ENCODE measurements around the gene DDO.
"Not testable (repeated sequence)": the region's sequence is repeated elsewhere in the genome, so short reads cannot be mapped to it uniquely, and the experiment has no call there.

The DDO gene

GRCh38 chr6:110369066-110369465 is 46.3 kb downstream of the DDO start:
- DNase-seq (ENCODE audit: low read depth in 3 of 3, low spot score in 1 of 3): no peak

- no peak for DNase-seq (ENCODE audit: low read depth in 3 of 3, low spot score in 1 of 3)
Observed at GRCh38 chr6:110368284-110368683, 47.1 kb downstream of the DDO start.

GRCh38 chr6:110367825-110368224 is 47.5 kb downstream of the DDO start:
- DNase-seq (ENCODE audit: low read depth in 3 of 3, low spot score in 1 of 3): no peak

GRCh38 chr6:110366975-110367374 is 48.4 kb downstream of the DDO start:
- no peak for DNase-seq (ENCODE audit: low read depth in 3 of 3, low spot score in 1 of 3)

- no peak for DNase-seq (ENCODE audit: low read depth in 3 of 3, low spot score in 1 of 3)
Observed at GRCh38 chr6:110366256-110366655, 49.1 kb downstream of the DDO start.

- DNase-seq (ENCODE audit: low read depth in 3 of 3, low spot score in 1 of 3): no peak
Observed at GRCh38 chr6:110364364-110365105, 50.8 kb downstream of the DDO start.

- DNase-seq (ENCODE audit: low read depth in 3 of 3, low spot score in 1 of 3): no peak
Observed at GRCh38 chr6:110363748-110364147, 51.6 kb downstream of the DDO start.

GRCh38 chr6:110360676-110361075 is 54.7 kb downstream of the DDO start:
- DNase-seq (ENCODE audit: low read depth in 3 of 3, low spot score in 1 of 3): no peak

- no peak for DNase-seq (ENCODE audit: low read depth in 3 of 3, low spot score in 1 of 3)
Observed at GRCh38 chr6:110359556-110359955, 55.8 kb downstream of the DDO start.

GRCh38 chr6:110358553-110359160 is 56.7 kb downstream of the DDO start:
- no peak for DNase-seq (ENCODE audit: low read depth in 3 of 3, low spot score in 1 of 3)

- no peak for DNase-seq (ENCODE audit: low read depth in 3 of 3, low spot score in 1 of 3)
Observed at GRCh38 chr6:110357664-110358552, 57.5 kb downstream of the DDO start, which contains the start of gene METTL24. Gene METTL24, minus strand, starts transcription at chr6:110358349. Its CDS starts 77 bp downstream, at chr6:110358272.

- no peak for DNase-seq (ENCODE audit: low read depth in 3 of 3, low spot score in 1 of 3)
Observed at GRCh38 chr6:110357298-110357663, 58.1 kb downstream of the DDO start.

- DNase-seq (ENCODE audit: low read depth in 3 of 3, low spot score in 1 of 3): no peak
Observed at GRCh38 chr6:110356778-110357177, 58.6 kb downstream of the DDO start.

GRCh38 chr6:110355727-110356126 is 59.6 kb downstream of the DDO start:
- no peak for DNase-seq (ENCODE audit: low read depth in 3 of 3, low spot score in 1 of 3)

GRCh38 chr6:110355022-110355421 is 60.4 kb downstream of the DDO start:
- no peak for DNase-seq (ENCODE audit: low read depth in 3 of 3, low spot score in 1 of 3)

GRCh38 chr6:110354153-110354552 is 61.2 kb downstream of the DDO start:
- DNase-seq (ENCODE audit: low read depth in 3 of 3, low spot score in 1 of 3): no peak

- DNase-seq (ENCODE audit: low read depth in 3 of 3, low spot score in 1 of 3): no peak
Observed at GRCh38 chr6:110353457-110354001, 61.8 kb downstream of the DDO start.

- DNase-seq (ENCODE audit: low read depth in 3 of 3, low spot score in 1 of 3): no peak
Observed at GRCh38 chr6:110352563-110353262, 62.7 kb downstream of the DDO start.

GRCh38 chr6:110351986-110352385 is 63.4 kb downstream of the DDO start:
- DNase-seq (ENCODE audit: low read depth in 3 of 3, low spot score in 1 of 3): no peak

GRCh38 chr6:110351546-110351945 is 63.8 kb downstream of the DDO start:
- DNase-seq (ENCODE audit: low read depth in 3 of 3, low spot score in 1 of 3): no peak

- not testable (repeated sequence) for DNase-seq (ENCODE audit: low read depth in 3 of 3, low spot score in 1 of 3)
Observed at GRCh38 chr6:110350593-110350992, 64.8 kb downstream of the DDO start.

Data from stimulated activated CD4-positive, alpha-beta T cell treated with anti-CD3 and anti-CD28 coated beads, TNF-alpha, amount 100 ng/mL, for 1 hour (primary cell).